Measurements from ENCODE around the gene POLN.

The POLN gene

DNA sequence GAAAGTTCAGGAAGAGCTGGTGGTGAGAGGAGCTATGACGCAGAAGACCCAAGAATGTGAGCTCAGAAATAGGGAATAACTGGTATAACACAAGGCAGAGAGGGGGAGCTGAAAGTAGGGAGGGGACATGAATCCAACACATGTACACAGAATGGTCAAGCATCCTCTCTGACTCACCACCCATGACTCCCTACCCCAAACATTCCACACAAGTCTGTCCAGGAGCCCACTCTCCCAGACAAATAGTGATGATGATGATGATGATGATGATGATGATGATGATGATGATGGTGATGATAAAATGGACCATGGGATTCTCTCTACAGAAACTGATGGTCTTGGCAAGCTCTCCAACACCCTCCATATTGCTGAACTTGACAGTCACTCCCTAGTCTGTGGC, 136.4 kb downstream of the POLN start:
- DNase-seq (ENCODE audit: low read depth), result no peak

DNA sequence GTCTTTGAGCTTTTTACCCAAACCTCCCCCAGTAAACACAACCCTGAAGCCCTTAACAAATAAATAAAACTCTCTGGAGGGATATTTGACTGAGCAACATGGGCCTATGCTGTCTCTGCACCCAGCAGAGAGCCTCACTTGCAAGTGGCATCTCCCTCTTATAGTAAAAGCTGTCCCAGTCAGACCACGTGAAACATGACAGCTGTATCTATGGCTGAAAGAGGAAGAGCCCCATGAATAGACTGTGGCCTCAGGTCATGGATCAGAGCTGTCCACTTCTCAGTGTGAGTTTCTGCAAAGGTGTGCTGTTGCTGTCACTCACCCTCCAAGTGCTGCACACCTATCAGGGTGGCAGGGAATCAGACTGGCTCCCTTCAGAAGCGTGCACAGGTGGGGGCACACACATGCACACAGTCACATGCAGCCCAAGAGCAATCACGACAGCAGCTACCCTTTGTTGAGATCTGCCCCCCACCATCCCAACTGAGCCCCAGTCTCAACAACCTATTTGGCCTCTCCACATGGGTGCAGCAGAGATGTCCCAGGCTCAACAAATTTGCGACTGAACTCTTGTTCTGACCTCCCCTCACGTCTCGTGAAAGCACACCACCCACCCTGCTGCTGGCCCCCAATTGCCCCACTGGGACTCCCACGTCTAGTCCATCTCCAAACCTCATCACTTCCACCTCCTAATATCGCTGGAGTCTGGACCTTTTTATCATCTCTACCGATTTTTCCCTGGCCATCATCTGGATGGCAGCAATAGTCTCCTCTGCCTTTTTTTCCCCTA, 137.2 kb downstream of the POLN start:
- no peak for DNase-seq (ENCODE audit: low read depth)

DNA sequence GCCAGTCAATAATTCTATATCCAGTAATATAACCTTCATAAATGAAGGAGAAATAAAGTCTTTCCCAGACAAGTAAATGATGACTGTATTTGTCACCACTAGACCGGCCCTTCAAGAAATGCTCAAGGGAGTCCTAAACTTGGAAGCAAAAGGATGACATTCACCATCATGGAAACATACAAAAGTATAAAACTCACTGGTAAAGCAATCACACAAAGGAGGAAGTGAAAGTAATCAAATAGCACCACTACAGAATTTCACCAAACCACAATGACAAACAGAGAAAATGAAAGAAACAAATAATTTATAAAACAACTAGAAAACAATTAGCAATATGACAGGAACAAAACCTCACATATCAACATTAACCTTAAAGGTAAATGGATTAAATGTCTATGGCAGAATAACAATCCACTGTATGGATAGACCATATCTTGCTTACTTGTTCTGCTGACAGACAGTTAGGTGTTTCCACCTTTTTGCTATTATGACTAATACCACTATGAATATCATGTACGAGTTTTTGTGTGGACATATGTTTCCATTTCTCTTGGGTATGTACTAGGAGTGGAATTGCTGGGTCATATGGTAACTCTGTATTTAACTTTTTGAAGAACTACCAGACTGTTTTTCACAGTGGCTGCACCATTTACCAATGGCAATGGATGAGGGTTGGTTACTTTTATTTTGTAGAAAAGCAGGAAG, 137.9 kb downstream of the POLN start:
- no peak for DNase-seq (ENCODE audit: low read depth)

DNA sequence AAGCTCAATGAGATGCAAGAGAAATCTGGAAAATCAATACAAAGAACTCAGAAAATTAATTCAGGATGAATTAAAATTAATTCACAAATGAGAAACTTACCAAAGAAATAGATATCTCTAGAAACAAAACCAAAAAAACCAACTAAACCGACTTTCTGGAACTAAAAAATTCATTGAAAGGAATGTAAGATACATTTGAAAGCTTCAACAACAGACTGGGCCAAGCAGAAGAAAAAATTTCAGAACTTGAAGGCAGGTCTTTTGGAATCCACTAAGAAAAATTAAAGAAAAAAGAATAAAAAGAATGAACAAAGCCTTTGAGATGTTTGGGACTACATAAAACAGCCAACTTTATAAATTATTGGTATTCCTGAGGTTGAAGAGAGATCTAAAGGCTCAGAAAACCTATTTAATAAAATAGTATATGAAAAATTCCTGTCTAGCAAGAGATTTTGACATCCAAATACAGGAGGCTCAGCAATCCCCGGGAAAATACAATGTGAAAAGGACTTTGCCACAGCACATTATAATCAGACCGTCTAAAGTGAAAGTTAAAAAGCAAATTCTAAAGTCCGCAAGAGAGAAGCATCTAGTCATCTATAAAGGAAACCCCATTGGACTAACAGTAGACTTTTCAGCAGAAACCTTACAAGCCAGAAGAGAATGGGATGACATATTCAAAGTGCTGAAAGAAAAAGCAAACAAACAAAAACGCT, 138.6 kb downstream of the POLN start:
- DNase-seq (ENCODE audit: low read depth), result no peak

DNA sequence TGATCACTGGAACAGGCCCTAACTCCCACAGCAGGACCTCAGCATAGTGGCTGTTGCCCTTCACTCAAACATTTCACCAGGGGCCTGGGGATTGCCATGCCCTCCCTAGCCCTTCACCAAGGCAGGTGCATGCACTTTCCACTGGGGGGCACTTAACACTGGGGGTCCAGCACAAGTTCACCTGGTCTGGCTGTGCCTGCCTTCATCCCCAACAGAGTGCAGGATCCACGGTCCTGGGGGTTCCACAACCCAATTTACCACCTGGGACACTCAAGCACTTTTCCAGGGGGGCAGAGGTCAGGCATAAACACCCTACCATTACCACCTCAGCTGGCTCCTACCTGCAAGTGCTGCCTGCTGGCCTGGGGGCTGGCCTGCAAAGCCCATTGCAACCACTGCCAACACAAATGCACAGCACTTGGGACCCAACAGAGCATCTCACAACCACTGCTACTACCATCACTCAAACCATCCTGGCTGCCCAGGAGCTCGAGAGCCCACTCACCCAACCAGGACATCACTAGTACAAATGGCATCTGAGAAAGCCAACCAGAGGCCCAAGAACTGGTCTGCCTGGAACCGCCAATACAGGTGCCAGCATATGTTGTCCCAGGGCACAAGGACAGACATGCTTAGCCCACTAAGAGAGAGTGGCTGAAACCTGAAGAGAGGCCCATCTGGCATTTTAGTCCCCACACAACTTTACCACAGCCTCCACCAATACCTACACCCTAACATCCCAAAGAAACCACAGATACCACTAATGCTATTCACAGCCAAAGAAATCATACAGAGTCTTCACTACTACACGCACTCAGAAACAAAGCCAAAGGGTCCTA, 139.7 kb downstream of the POLN start:
- DNase-seq (ENCODE audit: low read depth), result no peak

DNA sequence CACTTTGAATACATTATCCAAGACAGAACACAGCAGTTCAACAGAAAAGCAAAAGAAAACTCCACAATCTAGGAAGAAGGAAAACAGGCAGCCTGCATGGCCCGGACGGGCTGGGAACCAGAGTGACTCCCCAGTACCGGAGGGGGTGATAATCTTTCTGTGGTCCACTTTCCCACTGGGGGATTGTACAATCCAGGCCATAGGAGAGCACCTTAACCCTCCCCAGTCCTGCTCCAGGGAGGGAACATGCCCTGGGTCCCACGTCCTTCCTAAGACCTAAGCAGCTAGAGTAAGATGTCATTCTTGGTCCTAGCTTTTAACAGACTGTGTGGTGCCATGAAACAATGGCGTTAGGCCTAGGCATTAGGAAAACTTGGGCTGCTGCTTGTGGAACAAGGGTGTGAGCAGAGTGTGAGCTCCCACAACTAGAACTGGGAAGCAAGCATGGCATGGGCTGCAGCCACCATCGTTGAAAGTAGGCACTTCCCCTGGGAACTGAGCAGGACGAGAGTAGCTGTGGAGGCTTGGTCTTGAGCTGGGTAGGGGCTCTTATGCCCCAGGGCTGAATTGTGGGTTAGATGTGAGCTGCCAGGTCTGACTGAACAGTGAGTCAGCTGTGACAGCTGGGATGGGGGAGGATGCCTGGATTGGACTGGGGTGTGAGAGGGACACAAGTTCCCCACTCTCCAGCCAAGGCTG, 140.4 kb downstream of the POLN start:
- DNase-seq (ENCODE audit: low read depth), result no peak

DNA sequence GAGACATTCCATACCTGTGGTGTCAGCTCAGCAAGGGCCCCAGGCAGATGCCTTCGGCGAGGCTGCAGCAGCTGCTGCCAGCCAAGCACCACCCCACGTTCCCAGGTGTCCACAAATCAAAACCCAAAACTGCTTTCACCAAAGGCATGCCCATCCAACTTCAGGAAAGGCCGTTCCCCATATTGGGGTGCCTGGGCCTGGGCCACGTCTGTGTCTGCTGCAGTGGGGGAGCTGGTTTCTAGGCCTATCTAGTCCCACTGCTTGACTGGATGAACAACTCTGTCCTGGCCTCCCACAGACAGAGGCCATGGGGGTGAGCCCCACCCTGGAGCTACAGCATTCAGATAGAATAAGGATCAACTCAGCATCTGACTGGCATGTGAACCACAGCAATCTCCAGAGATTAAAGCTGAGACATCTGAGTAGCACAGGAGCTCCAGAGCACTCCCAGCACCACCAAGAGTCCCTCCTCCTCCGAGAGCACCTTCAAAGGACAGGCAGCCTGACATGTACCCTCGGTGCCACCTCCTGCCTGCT, 145.8 kb downstream of the POLN start:
- no peak for DNase-seq (ENCODE audit: low read depth)

DNA sequence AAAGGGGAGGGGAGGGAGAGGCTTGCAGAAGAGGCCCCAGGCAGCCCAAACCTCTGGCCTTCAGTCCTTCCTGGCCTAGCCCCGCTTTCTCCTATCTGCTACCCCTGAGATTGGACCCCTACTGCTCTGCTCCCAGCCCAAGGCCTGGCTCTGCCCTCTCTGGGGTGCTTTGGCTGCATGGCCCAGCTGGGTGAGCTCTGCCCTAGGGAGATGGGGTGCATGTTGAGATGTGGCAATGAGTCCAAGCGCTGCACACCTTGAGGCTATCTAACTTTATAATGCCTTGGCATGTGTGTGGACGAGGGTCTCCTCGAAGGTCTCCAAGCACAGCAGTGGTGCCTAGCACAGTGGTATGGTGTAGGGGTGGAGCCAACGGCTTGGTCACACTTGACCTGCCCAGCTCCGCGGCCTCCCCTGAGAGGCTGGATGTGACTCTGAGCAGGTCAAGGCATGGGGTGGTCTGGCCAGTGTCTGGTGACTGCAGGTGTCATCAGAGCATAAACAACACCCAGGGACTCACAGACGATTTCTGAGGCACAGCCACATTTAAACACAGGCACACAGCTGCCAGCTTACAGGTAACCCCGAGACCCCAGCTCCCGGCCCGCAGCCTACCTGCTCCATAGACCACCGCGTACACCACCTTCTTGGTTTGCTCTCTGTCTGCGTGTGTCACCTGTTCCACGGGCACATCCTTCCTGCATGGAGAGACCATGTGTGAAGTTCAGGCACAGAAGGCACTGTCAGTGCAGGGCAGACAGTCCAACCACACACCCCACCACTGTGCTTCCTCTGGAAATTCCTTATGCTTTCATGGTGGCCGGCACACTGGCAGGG, 146.5 kb downstream of the POLN start:
- no peak for DNase-seq (ENCODE audit: low read depth)

DNA sequence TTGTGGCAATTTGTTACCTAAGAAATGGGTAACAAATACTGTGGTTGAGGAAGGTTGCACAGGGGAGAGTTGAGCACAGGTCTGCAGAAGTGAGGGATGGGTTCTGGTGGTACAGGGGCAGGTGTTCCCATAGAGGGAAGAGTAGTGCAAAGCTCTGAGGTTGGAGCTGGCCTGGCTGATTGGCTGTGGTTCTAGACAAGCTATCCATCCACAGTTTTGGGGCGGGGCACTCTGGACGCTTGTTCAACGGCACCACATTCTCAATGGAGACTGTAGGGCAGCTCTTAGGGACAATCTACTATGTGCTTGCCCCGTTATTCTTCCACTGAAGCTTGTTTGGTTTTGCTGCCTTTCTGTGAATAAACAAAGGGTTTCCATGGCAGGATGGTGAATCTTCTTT, 147.4 kb downstream of the POLN start:
- DNase-seq (ENCODE audit: low read depth), result no peak

DNA sequence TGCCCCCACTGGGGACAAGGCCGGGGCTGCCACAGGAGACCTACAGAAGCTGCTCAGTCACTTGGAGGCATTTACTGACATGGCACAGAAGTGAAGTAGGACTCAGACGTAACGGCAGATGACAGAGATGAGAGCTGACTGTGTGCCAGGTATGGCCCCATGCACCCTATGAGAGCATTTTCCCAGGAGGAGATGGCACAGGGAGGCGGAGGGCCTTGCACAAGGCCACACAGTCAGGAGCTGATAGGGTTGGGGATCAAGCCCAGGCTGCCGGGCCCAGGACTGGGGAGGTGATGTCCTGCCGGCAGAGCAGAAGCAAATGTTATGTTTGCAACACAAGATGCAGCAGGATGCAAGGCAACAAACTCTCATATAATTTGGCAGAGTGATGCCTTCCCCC, 148.7 kb downstream of the POLN start:
- DNase-seq (ENCODE audit: low read depth), result no peak

DNA sequence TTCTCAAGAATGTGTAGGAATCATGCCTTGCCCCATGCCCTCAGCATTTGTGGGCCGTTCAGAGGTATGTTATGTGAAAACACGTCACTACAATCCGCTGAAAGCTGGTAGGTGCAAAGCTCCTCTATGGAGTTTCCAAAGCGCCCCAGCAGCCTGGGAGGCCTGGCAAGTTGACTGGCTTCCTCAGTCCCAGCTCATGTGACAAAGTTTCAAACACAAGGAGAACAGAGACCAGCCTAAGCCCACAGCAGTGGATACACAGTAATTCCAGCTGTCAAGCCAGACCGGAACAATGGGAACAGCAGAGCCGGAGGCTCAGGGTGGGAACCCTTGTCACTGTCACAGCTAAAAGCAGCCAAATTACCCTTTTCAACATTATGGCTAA, 149.3 kb downstream of the POLN start:
- DNase-seq (ENCODE audit: low read depth), result no peak

DNA sequence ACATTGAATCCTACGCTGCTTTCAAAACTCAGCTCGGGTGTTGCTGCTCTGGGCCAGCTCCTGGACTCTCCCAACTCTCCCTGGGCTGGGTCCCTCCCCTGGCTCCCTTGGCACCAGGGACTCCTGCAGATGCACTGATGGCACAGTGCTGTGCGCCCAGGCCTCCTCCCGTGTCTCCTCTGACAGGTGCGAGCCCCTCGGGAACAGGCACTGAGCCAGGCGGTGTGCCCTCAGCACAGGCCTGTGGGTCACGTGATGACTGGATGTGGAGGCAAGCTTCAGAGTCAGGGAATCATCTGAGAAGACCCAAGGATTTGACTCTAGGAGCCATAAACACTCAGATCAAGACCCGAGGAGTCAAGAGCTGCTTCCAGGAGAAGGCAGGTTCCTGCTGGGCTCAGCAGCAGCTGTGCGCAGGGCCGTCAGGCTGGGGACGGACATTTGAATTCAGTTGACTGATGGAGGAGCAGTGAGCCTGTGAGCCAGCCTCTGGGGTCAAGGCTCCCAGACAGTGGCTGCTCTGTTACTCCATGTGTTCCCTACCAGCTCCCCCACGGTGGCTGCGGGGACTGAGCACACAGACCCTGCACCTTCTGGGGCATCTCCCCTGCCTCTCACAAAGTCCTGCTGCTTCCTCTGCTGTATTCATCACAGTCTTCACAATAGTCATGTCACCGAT, 149.8 kb downstream of the POLN start:
- DNase-seq (ENCODE audit: low read depth), result no peak

DNA sequence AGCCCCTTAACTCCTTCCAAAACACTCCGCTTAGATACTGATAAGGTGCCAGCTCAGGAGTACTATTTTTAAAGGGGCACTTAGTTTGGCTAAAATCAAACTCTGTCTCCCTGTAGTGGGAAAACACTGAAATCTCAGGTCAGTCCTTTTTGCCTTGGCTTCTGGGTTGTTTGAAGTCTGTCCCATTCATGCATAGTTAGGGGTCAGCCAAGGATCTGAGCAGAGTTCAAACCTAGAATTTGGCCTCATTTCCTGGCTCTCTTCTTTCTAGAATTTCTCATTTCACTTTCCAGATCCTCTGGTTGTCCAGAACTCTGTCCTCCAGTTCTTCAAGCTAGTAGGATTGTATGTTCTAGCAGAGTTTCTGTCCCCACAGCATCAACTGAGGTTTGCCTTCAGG, 151.3 kb downstream of the POLN start:
- no peak for DNase-seq (ENCODE audit: low read depth)

DNA sequence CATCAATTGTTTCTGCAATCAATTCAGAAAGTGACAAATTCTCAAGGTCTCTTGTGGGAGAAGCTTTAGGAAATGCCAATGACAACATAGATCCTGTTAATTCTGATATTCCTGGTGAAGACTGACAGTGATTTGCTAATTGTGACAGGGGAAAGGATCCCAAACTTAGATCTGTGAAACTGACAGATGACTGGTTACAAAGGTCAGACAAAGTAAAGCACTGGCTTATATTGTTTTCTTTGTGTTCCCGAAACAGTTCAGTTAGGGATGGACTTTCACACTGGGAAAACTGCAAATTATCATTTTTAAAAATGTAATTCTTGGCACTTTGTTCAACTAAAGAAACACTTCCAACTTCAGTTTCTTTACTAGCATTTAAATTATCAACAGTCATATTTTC, 152.7 kb downstream of the POLN start:
- DNase-seq (ENCODE audit: low read depth), result no peak

DNA sequence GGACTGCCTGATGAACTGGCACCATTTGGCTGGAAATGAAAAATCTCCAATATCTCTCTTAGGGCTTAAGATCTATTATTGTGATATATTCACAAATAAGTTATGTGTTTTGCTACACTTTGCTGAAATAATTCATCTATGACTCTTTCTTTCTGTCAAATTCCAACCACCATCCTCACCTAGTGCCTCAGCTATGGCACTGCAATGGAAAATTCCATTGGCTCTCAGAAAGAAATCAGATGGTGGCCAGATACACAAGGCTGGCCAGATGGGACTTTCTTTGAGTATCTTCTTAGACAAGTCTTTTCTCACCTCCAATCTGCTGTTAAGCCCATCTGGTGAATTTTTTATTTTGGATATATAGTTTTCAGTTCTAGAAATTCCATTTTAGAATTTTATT, 154.8 kb downstream of the POLN start:
- DNase-seq (ENCODE audit: low read depth), result no peak

DNA sequence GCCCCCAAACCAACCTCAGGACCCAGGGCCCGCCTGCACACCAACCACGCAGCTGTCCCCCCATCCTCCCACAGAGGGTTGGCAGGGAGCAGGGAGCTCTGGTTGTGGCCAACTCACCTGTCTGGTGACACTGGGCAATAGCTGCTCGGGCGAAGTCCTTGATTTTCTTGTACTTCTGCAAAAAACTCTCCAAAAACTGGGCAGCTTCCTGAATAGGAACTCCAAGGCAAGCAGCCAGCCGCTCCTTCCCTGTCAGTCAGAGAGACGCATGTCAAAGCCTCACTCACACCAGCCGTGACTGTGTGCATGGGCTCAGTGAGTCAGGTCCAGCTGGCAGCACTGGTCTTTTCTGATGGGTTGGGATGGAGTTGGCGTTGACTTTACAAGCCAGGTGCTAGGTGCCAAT, 156.4 kb downstream of the POLN start:
- DNase-seq (ENCODE audit: low read depth), result no peak

DNA sequence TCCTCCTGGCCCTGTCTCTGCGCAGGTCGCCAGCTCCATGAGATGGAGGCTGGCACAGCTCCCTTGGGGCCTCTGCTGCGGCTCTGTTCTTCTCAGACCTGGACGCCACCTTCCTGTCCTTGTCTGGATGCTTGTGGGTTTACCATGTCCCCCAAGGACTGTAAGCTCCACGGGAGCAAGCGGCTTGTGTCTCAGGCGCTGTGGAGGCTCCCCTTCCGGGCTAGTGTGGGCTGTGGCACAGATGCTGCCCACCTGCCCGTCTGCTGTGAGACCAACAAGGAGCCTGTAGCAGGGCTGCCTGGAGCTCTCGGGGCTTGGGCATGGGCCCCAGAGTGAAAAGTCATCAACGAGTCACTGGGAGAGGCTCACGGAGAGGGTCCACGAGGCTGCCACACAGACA, 157.6 kb downstream of the POLN start:
- no peak for DNase-seq (ENCODE audit: low read depth)

DNA sequence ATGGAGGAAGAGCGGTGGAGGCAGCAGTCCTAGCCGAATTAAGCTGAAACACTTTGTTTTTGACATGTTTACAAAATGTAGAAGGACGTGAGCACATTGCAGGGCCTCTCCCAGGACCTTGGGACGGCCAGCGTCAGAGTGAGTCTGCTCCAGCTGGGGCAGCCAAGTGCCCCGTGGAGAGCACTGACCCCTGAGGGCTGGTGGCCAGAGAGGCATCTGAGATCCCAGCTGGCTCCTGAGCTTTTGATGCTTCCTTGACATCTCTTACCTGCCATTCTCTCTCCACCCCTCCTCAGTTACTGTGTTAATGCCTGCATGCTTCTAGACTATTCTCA, 158.1 kb downstream of the POLN start:
- no peak for DNase-seq (ENCODE audit: low read depth)

DNA sequence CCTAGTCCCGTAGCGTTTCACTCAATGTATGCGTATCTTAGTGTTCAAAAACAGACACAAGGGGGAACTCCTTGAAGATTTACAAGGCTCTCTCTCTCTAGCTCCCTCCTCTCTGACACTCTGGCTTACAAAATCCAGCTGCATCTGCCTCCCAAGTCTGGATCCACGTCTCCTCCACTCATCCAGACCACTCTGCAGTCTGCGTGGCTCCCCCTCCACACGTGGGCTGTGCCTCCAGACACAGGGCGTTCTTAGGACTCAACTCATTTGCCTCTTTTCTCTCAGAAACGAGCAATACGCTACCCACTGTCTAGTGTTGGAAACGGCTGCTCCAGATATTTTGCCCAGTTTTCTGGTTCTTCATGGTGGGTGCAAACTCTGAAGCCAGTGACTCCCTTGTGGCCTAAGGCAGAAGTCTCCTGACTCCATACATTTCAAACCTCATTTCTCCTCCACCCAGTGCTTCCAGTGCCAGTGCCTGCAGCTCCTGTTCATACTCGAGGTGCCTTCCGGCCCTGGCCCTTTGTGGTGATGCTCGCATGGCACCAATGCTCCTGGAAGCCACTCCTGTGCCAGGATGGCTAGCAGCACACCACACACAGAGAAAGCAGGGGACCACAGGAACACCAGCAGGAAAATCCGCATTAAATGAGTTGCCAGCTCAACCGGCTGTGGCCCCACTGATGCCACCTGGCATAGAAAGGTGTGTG, 158.7 kb downstream of the POLN start:
- DNase-seq (ENCODE audit: low read depth), result no peak
